MM.1S (cell line): ENCODE data around the gene TBC1D5.

Source experiments
- CTCF ChIP-seq: fragments of 300-600 bp; sonication (generic); IDR thresholded peaks from 2 replicates; pipeline ENCODE4 v1.5.1; 2016; ENCODE audit warnings: antibody characterized with exemption, low read length, mixed read lengths
- EZH2 ChIP-seq: fragments of 300-600 bp; sonication (generic); optimal IDR thresholded peaks from 2 replicates; pipeline ENCODE3; 2017; ENCODE audit warnings: low read depth, mild to moderate bottlenecking, antibody characterized with exemption, low read length, mixed read lengths
- EZH2phosphoT487 ChIP-seq: fragments of 300-600 bp; sonication (generic); IDR thresholded peaks from 2 replicates; pipeline ENCODE4 v1.6.1; 2018; ENCODE audit warnings: antibody characterized with exemption, low read length

GRCh38 chr3:17577796-17578520 is 164.5 kb downstream of the TBC1D5 start:
- TF ChIP-seq CTCF (no peak), EZH2phosphoT487 (no peak), EZH2 (no peak)
